Measurements from ENCODE around the gene MALT1.
"Not testable (repeated sequence)": the region's sequence is repeated elsewhere in the genome, so short reads cannot be mapped to it uniquely, and the experiment has no call there.

Gene MALT1

GRCh38 chr18:58733866-58734265 is 62.6 kb downstream of the MALT1 start:
- DNase-seq (ENCODE audit: low spot score): no peak

- DNase-seq (ENCODE audit: low spot score): no peak
These were observed 67.1 kb downstream of the MALT1 start for GRCh38 chr18:58738322-58738721.

- no peak for DNase-seq (ENCODE audit: low spot score)
These were observed 74.6 kb downstream of the MALT1 start for GRCh38 chr18:58745914-58746313.

- DNase-seq (ENCODE audit: low spot score): no peak
These were observed 77.8 kb downstream of the MALT1 start for GRCh38 chr18:58748899-58749595.

- DNase-seq (ENCODE audit: low spot score): no peak
These were observed 82.7 kb downstream of the MALT1 start for GRCh38 chr18:58753976-58754375.

- DNase-seq (ENCODE audit: low spot score): no peak
These were observed 83.3 kb downstream of the MALT1 start for GRCh38 chr18:58754544-58755068.

- no peak for DNase-seq (ENCODE audit: low spot score)
These were observed 84.2 kb downstream of the MALT1 start for GRCh38 chr18:58755304-58756010.

- no peak for DNase-seq (ENCODE audit: low spot score)
These were observed 84.9 kb downstream of the MALT1 start for GRCh38 chr18:58756148-58756547.

GRCh38 chr18:58756596-58757240 is 85.5 kb downstream of the MALT1 start:
- no peak for DNase-seq (ENCODE audit: low spot score)

GRCh38 chr18:58757351-58757750 is 86.1 kb downstream of the MALT1 start:
- DNase-seq (ENCODE audit: low spot score): not testable (repeated sequence)

- no peak for DNase-seq (ENCODE audit: low spot score)
These were observed 86.8 kb downstream of the MALT1 start for GRCh38 chr18:58758046-58758445.

GRCh38 chr18:58758606-58759005 is 87.3 kb downstream of the MALT1 start:
- no peak for DNase-seq (ENCODE audit: low spot score)

GRCh38 chr18:58761241-58761969 is 90.1 kb downstream of the MALT1 start:
- DNase-seq (ENCODE audit: low spot score): peak; percentile 12

- DNase-seq (ENCODE audit: low spot score): no peak
These were observed 90.9 kb downstream of the MALT1 start for GRCh38 chr18:58761970-58762780.

- DNase-seq (ENCODE audit: low spot score): no peak
These were observed 91.5 kb downstream of the MALT1 start for GRCh38 chr18:58762781-58763171.

GRCh38 chr18:58766164-58766563 is 94.9 kb downstream of the MALT1 start:
- DNase-seq (ENCODE audit: low spot score): no peak

- no peak for DNase-seq (ENCODE audit: low spot score)
These were observed 95.7 kb downstream of the MALT1 start for GRCh38 chr18:58766946-58767345.

- DNase-seq (ENCODE audit: low spot score): peak; percentile 73
These were observed 97.2 kb downstream of the MALT1 start for GRCh38 chr18:58768293-58768974.

- no peak for DNase-seq (ENCODE audit: low spot score)
These were observed 98.1 kb downstream of the MALT1 start for GRCh38 chr18:58769321-58769720.

GRCh38 chr18:58770601-58771000 is 99.3 kb downstream of the MALT1 start:
- no peak for DNase-seq (ENCODE audit: low spot score)

- DNase-seq (ENCODE audit: low spot score): no peak
These were observed 100.9 kb downstream of the MALT1 start for GRCh38 chr18:58772161-58772560.
